Measurements from ENCODE around the gene SYNGAP1.

DNA sequence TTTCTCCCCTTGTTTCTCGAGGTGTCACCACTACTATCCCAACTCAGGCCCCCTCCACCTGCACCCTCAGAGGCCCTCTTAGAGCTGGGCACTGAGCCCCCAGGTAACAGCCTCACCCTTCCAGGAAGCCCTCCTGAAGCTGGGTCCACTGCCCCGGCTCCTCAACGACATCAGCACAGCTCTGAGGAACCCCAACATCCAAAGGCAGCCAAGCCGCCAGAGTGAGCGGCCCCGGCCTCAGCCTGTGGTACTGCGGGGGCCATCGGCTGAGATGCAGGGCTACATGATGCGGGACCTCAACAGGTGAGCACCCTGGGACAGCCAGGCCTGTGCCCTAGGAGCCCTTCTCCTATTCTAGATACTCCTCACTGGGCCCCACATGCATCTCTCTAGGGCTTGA lies 21.6 kb downstream of the SYNGAP1 start:
- TF ChIP-seq EZH2 (IDR thresholded peaks at IDR 0.05; ENCODE audit: borderline replicate concordance, low read depth, low read length, severe bottlenecking) = no peak
- TF ChIP-seq, protein P1, sequence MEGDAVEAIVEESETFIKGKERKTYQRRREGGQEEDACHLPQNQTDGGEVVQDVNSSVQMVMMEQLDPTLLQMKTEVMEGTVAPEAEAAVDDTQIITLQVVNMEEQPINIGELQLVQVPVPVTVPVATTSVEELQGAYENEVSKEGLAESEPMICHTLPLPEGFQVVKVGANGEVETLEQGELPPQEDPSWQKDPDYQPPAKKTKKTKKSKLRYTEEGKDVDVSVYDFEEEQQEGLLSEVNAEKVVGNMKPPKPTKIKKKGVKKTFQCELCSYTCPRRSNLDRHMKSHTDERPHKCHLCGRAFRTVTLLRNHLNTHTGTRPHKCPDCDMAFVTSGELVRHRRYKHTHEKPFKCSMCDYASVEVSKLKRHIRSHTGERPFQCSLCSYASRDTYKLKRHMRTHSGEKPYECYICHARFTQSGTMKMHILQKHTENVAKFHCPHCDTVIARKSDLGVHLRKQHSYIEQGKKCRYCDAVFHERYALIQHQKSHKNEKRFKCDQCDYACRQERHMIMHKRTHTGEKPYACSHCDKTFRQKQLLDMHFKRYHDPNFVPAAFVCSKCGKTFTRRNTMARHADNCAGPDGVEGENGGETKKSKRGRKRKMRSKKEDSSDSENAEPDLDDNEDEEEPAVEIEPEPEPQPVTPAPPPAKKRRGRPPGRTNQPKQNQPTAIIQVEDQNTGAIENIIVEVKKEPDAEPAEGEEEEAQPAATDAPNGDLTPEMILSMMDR (IDR thresholded peaks at IDR 0.05; ENCODE audit: borderline replicate concordance, extremely low read depth, low read length, poor library complexity, severe bottlenecking) = no peak

All from DND-41 (cell line).